Gastrocnemius medialis (tissue), 4 donors: ENCODE results near the gene NR1D2. TPM values are rescaled to one million over a fixed set of nuclear protein-coding genes. Genes with fewer than 3 reads are reported as not detected.

ENCODE experiments used
- ATAC-seq, 2 donors: fragments of 150-250 bp; one replicate each; pipeline ENCODE4 v1.9.1; 2016
- DNase-seq, 2 donors: peaks; one replicate each; pipeline ENCODE4 v3.0.0-alpha.2; 2019
- H3K27ac ChIP-seq, 4 donors: fragments of 200-600 bp; sonication (generic); 1 replicate in 1 of 4; 2 replicates in 3 of 4; pipeline ENCODE4 v1.5.1; 2016 to 2018; ENCODE audit warnings: mild to moderate bottlenecking in 2 of 4, moderate library complexity in 1 of 4
- H3K27me3 ChIP-seq, 3 donors: fragments of 200-600 bp; sonication (generic) in 2 of 3; 1 replicate in 1 of 3; 2 replicates in 2 of 3; pipeline versions ENCODE4 v1.5.1 to v1.6.0; 2016 to 2019; ENCODE audit warnings: mild to moderate bottlenecking in 1 of 3, moderate library complexity in 1 of 3
- H3K36me3 ChIP-seq, 2 donors: fragments of 200-600 bp; sonication (generic) in 1 of 2; one replicate each; pipeline ENCODE4 v1.5.1; 2017 to 2018
- H3K4me1 ChIP-seq, 2 donors: fragments of 200-600 bp; sonication (generic) in 1 of 2; one replicate each; pipeline ENCODE4 v1.5.1; 2016 to 2017; ENCODE audit warnings: mild to moderate bottlenecking in 2 of 2
- H3K4me3 ChIP-seq, 4 donors: fragments of 200-600 bp; sonication (generic) in 3 of 4; 1 replicate in 1 of 4; 2 replicates in 3 of 4; pipeline ENCODE4 v1.5.1; 2016 to 2019; ENCODE audit warnings: mild to moderate bottlenecking in 2 of 4
- H3K9me3 ChIP-seq, 3 donors: fragments of 200-600 bp; sonication (generic) in 2 of 3; 1 replicate in 1 of 3; 2 replicates in 2 of 3; pipeline ENCODE4 v1.5.1; 2016 to 2019
- POLR2A ChIP-seq, 2 donors: fragments of 450-650 bp; IDR thresholded peaks; one replicate each; pipeline ENCODE4 v1.6.1; 2017; ENCODE audit warnings: antibody characterized with exemption in 2 of 2, mild to moderate bottlenecking in 2 of 2, moderate library complexity in 2 of 2
- in situ Hi-C, 4 donors: fragments of 200-750 bp; cut with MboI; loops; one replicate each; pipeline versions ENCODE4 v1.15.0 to v1.8.0; 2017; ENCODE audit warnings: low sequenced_read_pairs in 4 of 4
- intact Hi-C: fragments of 100-400 bp; cut with DNase I; formaldehyde crosslinking; loops from one replicate; pipeline ENCODE4 v1.15.1; 2023; ENCODE audit warnings: low total_unique reads
- total RNA-seq, 4 donors: library from RNA; depleted of rRNA; stranded (reverse); fragments of >200 nt; gene quantifications; one replicate each; pipeline versions ENCODE4 v1.1.0 to v1.2.3, GENCODE V29; 2016
- TF ChIP-seq, protein P1 (sequence below), 5 experiments: fragments of 450-650 bp in 3 of 5; fragments of 200-600 bp in 2 of 5; sonication (generic) in 2 of 5; IDR thresholded peaks in 4 of 5; conservative IDR thresholded peaks in 1 of 5; 1 replicate in 4 of 5; 2 replicates in 1 of 5; pipeline ENCODE4 v1.5.1; 2016 to 2019; ENCODE audit warnings: antibody characterized with exemption in 5 of 5, mild to moderate bottlenecking in 3 of 5, moderate library complexity in 3 of 5

The NR1D2 gene
- total RNA-seq, 4 donors from 2014 or later: 27.1 to 62.7 (median 51.2) TPM

DNA sequence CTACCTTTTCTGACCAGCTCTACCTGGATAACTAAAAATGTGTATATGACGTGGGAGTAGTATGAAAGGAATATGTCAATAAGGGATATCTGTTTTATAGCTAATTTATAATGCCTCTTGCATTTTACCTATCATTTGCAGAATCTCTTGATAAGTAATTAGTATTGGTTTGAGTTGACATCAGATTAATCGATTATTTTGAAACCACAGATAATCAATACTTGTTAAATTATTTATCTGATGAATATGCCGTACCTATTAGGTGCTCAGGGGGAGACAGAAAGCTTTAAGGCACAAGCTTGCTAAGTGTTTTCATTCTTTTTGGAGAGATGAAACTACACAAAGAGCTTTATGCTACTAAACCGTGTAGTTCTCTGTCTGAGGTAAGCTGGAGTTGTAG lies 24.3 kb downstream of the NR1D2 start:
- peak overlapping the region; percentile 83 to 99 (median 90) for H3K27ac ChIP-seq
- H3K4me1 ChIP-seq: peaks cover 34 to 40% of the 10 kb centered on the region in 2 donors
- H3K27me3 ChIP-seq: no peaks in the 10 kb centered on the region
- intact Hi-C loops: no loop called here
- ATAC-seq (no peak), DNase-seq (no peak)
- H3K4me3 ChIP-seq: no peak overlapping the region
- in situ Hi-C loops: no loop called here
- H3K36me3 ChIP-seq: peaks cover 0 to 29% of the 10 kb centered on the region in 2 donors
- TF ChIP-seq, protein P1, sequence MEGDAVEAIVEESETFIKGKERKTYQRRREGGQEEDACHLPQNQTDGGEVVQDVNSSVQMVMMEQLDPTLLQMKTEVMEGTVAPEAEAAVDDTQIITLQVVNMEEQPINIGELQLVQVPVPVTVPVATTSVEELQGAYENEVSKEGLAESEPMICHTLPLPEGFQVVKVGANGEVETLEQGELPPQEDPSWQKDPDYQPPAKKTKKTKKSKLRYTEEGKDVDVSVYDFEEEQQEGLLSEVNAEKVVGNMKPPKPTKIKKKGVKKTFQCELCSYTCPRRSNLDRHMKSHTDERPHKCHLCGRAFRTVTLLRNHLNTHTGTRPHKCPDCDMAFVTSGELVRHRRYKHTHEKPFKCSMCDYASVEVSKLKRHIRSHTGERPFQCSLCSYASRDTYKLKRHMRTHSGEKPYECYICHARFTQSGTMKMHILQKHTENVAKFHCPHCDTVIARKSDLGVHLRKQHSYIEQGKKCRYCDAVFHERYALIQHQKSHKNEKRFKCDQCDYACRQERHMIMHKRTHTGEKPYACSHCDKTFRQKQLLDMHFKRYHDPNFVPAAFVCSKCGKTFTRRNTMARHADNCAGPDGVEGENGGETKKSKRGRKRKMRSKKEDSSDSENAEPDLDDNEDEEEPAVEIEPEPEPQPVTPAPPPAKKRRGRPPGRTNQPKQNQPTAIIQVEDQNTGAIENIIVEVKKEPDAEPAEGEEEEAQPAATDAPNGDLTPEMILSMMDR (IDR thresholded peaks at IDR 0.05 in 4 of 5, conservative IDR thresholded peaks at IDR 0.05 in 1 of 5): no peak
- no peak for TF ChIP-seq POLR2A (IDR thresholded peaks at IDR 0.05)
- H3K9me3 ChIP-seq: no peaks in the 10 kb centered on the region

DNA sequence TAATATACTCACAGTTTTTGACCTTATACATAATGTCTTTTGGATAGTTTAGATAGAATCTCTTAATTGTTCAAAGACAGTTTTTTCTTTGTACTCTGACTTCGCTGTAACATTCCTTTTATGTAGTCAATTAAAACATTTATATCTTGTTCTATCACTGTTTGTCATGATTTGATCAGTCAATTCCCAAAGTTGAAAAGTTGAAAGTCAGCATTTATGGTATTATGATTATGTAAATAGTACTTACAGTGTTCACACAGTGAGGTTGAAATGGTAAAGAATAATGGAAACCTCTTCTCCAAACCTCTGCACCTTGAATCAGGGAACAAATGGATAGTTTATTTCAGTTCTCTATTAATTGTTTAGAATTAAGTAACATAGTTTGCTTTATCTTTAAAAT lies 26.6 kb downstream of the NR1D2 start:
- no peak for TF ChIP-seq POLR2A (IDR thresholded peaks at IDR 0.05)
- TF ChIP-seq, protein P1 (IDR thresholded peaks at IDR 0.05 in 4 of 5, conservative IDR thresholded peaks at IDR 0.05 in 1 of 5): no peak
- Histone ChIP-seq H3K4me3 (no peak overlapping the region), H3K36me3 (peaks cover 0 to 31% of the 10 kb centered on the region in 2 donors), H3K9me3 (no peaks in the 10 kb centered on the region), H3K4me1 (peaks cover 14 to 23% of the 10 kb centered on the region in 2 donors), H3K27me3 (no peaks in the 10 kb centered on the region), H3K27ac (peak overlapping the region in 2 of 4 donors; percentile 3 to 9)
- intact Hi-C loops (no loop called here), in situ Hi-C loops (no loop called here)
- no peak for ATAC-seq
- DNase-seq: no peak

DNA sequence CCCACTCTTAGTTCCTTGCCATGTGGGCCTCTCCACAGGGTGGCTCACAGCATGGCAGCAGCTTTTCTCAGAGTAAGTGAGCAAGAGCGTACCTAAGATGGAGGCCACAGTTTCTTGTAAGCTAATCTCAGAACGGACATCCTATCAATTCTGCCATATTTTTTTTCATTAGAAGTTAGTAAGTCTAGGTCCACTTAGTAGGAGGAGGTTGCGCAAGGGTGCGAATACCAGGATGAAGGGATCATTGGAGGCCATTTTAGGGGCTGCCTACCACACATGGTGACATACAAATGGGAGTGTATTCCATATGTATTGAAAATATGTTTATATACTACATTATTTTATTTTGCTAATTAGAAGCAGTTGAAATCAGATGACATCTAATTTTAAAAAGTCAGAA lies 31.5 kb downstream of the NR1D2 start:
- no peaks in the 10 kb centered on the region for H3K9me3 ChIP-seq

DNA sequence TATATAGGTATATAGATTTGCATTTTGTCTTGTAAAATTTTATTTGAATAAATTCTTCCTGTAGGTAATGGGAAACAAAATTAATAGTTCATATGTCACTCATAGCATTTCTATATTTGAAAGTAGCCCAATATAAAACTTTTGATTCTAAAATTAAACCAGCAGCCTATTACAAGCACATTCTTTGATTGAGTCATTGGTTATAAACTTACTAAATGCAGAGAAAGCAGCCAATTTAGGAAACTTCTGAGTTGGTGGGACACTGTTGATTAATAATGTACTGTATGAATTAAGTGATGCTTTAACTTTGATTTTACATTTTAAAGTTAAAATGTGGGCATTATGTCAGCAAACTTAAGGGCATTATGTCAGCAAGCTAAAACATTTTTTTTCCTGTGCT lies 34.5 kb downstream of the NR1D2 start:
- no peaks in the 10 kb centered on the region for H3K27me3 ChIP-seq
- DNase-seq (no peak), ATAC-seq (no peak)
- H3K27ac ChIP-seq: peak overlapping the region in 1 of 4 donors; percentile 34
- no peaks in the 10 kb centered on the region for H3K9me3 ChIP-seq
- in situ Hi-C loops (loop anchor here in 1 of 4 donors (25.0 kb wide), 1 partner anchor 708 kb away; no protein-coding TSS in a partner anchor), intact Hi-C loops (no loop called here)
- H3K4me3 ChIP-seq: no peak overlapping the region
- peaks cover 22 to 34% of the 10 kb centered on the region in 2 donors for H3K4me1 ChIP-seq
- H3K36me3 ChIP-seq: peaks cover 0 to 20% of the 10 kb centered on the region in 2 donors
- TF ChIP-seq POLR2A (IDR thresholded peaks at IDR 0.05): no peak
- TF ChIP-seq, protein P1 (IDR thresholded peaks at IDR 0.05 in 4 of 5, conservative IDR thresholded peaks at IDR 0.05 in 1 of 5): no peak

More for the DNA sequence above, 31.5 kb downstream of the NR1D2 start:
- peaks cover 0 to 24% of the 10 kb centered on the region in 2 donors for H3K36me3 ChIP-seq
- in situ Hi-C loops (loop anchor here in 1 of 4 donors (25.0 kb wide), 1 partner anchor 711 kb away; no protein-coding TSS in a partner anchor), intact Hi-C loops (no loop called here)
- no peak for ATAC-seq
- DNase-seq: no peak
- no peak overlapping the region for H3K27ac ChIP-seq
- TF ChIP-seq, protein P1 (IDR thresholded peaks at IDR 0.05 in 4 of 5, conservative IDR thresholded peaks at IDR 0.05 in 1 of 5): no peak
- TF ChIP-seq POLR2A (IDR thresholded peaks at IDR 0.05): no peak
- H3K4me3 ChIP-seq: no peak overlapping the region
- H3K4me1 ChIP-seq: peaks cover 22 to 31% of the 10 kb centered on the region in 2 donors
- H3K27me3 ChIP-seq: no peaks in the 10 kb centered on the region

DNA sequence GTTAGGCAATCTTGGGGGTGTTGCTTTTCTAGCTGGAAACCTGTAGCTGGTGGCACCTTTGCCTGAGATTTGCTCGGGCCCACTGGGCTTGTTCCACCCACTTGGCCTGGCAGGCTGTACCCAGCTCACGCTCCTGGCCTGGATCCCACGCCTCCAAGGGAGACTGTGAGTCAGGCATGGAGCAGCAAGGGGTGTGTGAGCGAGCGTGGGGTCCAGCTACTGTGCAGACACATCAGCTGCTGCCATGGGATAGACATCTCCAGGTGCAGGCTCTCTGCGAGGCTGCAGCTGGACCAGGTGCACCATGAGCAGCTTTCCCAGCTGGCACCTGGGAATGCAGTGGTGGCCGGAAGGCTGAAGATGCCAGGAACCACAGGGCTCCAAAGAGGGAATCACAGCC lies 36.0 kb downstream of the NR1D2 start:
- Histone ChIP-seq H3K9me3 (no peaks in the 10 kb centered on the region), H3K4me3 (no peak overlapping the region), H3K27ac (no peak overlapping the region), H3K27me3 (no peaks in the 10 kb centered on the region), H3K4me1 (peaks cover 22 to 34% of the 10 kb centered on the region in 2 donors), H3K36me3 (peaks cover 0 to 12% of the 10 kb centered on the region in 2 donors)
- in situ Hi-C loops (loop anchor here in 1 of 4 donors (25.0 kb wide), 1 partner anchor 706 kb away; no protein-coding TSS in a partner anchor), intact Hi-C loops (no loop called here)
- no peak for TF ChIP-seq POLR2A (IDR thresholded peaks at IDR 0.05)
- TF ChIP-seq, protein P1 (IDR thresholded peaks at IDR 0.05 in 4 of 5, conservative IDR thresholded peaks at IDR 0.05 in 1 of 5): no peak
- DNase-seq (peak in 1 of 2 donors; percentile 54), ATAC-seq (peak in 1 of 2 donors; percentile 44)
